HepG2 (cell line): ENCODE results near the gene GADD45GIP1. TPM values are rescaled to one million over a fixed set of nuclear protein-coding genes. Genes with fewer than 3 reads are reported as not detected.

Source experiments
- ERF ChIP-seq: IDR thresholded peaks from 2 replicates; pipeline ENCODE4 v1.6.1; 2018; ENCODE audit warnings: missing biosample characterization, missing genetic modification reagents
- GABPB1 ChIP-seq: IDR thresholded peaks from 2 replicates; pipeline ENCODE4 v1.6.1; 2016; ENCODE audit warnings: mild to moderate bottlenecking, missing genetic modification reagents, moderate library complexity, missing compliant biosample characterization
- HDAC6 ChIP-seq: fragments of 200-600 bp; sonication (generic); IDR thresholded peaks from 2 replicates; pipeline ENCODE4 v1.7.0; 2017; ENCODE audit warnings: mild to moderate bottlenecking, antibody characterized with exemption, low read length, low read depth
- MLLT10 ChIP-seq: sonication (generic); formaldehyde crosslinking; IDR thresholded peaks from 2 replicates; pipeline ENCODE4 v1.4.0; 2020; ENCODE audit warnings: missing genetic modification reagents
- MTA3 ChIP-seq: sonication (generic); formaldehyde crosslinking; IDR thresholded peaks from 2 replicates; pipeline ENCODE4 v1.4.0; 2020; ENCODE audit warnings: missing genetic modification reagents
- MYPOP ChIP-seq: sonication (generic); formaldehyde crosslinking; IDR thresholded peaks from 2 replicates; pipeline ENCODE4 v1.8.1; 2023; ENCODE audit warnings: mild to moderate bottlenecking, moderate library complexity, missing genetic modification reagents
- NPAS2 ChIP-seq: sonication (generic); formaldehyde crosslinking; IDR thresholded peaks from 2 replicates; pipeline ENCODE4 v1.8.0; 2022; ENCODE audit warnings: mild to moderate bottlenecking, missing genetic modification reagents, borderline replicate concordance
- POGK ChIP-seq: sonication (generic); formaldehyde crosslinking; conservative IDR thresholded peaks from 2 replicates; pipeline ENCODE4 v1.8.0; 2022; ENCODE audit warnings: mild to moderate bottlenecking, moderate library complexity, missing genetic modification reagents
- SRY ChIP-seq: sonication (generic); formaldehyde crosslinking; IDR thresholded peaks from 2 replicates; pipeline ENCODE4 v1.8.0; 2022; ENCODE audit warnings: mild to moderate bottlenecking, missing genetic modification reagents
- THRA ChIP-seq: sonication (generic); formaldehyde crosslinking; IDR thresholded peaks from 2 replicates; pipeline ENCODE4 v1.4.0; 2020; ENCODE audit warnings: missing genetic modification reagents, borderline replicate concordance
- TOPORS ChIP-seq: sonication (generic); formaldehyde crosslinking; IDR thresholded peaks from 2 replicates; pipeline ENCODE4 v1.8.0; 2023; ENCODE audit warnings: mild to moderate bottlenecking, missing genetic modification reagents
- TP53 ChIP-seq: sonication (generic); formaldehyde crosslinking; conservative IDR thresholded peaks from 2 replicates; pipeline ENCODE4 v1.4.0; 2020; ENCODE audit warnings: missing genetic modification reagents
- ZNF30 ChIP-seq: sonication (generic); formaldehyde crosslinking; IDR thresholded peaks from 2 replicates; pipeline ENCODE4 v1.5.0; 2020; ENCODE audit warnings: mild to moderate bottlenecking, missing genetic modification reagents
- ZNF337 ChIP-seq: sonication (generic); formaldehyde crosslinking; IDR thresholded peaks from 2 replicates; pipeline ENCODE4 v1.5.1; 2020; ENCODE audit warnings: missing genetic modification reagents, low read depth, mild to moderate bottlenecking, borderline replicate concordance
- ZNF564 ChIP-seq: sonication (generic); formaldehyde crosslinking; IDR thresholded peaks from 2 replicates; pipeline ENCODE4 v1.8.1; 2023; ENCODE audit warnings: mild to moderate bottlenecking, missing genetic modification reagents
- ZNF629 ChIP-seq: sonication (generic); formaldehyde crosslinking; conservative IDR thresholded peaks from 2 replicates; pipeline ENCODE4 v1.5.0; 2020; ENCODE audit warnings: missing genetic modification reagents
- ZNF652 ChIP-seq: IDR thresholded peaks from 2 replicates; pipeline ENCODE4 v1.6.1; 2016; ENCODE audit warnings: low read depth, borderline replicate concordance
- ZNF672 ChIP-seq: sonication (generic); formaldehyde crosslinking; IDR thresholded peaks from 2 replicates; pipeline ENCODE4 v1.8.1; 2022; ENCODE audit warnings: missing genetic modification reagents
- ZNF678 ChIP-seq: sonication (generic); formaldehyde crosslinking; IDR thresholded peaks from 2 replicates; pipeline ENCODE4 v1.4.0; 2020; ENCODE audit warnings: mild to moderate bottlenecking, missing genetic modification reagents
- polyA plus RNA-seq, 8 experiments: library from polyadenylated mRNA; depleted of rRNA in 3 of 8; stranded (reverse) in 7 of 8; unstranded in 1 of 8; fragments of >200 nt; fragmentation: Illumina TruSeq in 4 of 8; extraction: Trizol in 4 of 8; gene quantifications; 2 replicates each; pipeline versions ENCODE4 v1.2.1 to v1.2.3, GENCODE V29; 2011 to 2016; ENCODE audit warnings: low read depth in 4 of 8, missing spikeins in 1 of 8, mixed read lengths in 1 of 8; ENCODE audit not compliant: insufficient read depth in 1 of 8
- total RNA-seq, 5 experiments: library from RNA; depleted of rRNA; stranded (reverse); fragments of >200 nt; fragmentation: Illumina TruSeq; extraction: Trizol; gene quantifications; 2 replicates each; pipeline ENCODE4 v1.2.3, GENCODE V29; 2016; ENCODE audit warnings: low read depth in 1 of 5
- TF ChIP-seq, protein P1 (sequence below): fragments of 450-650 bp; IDR thresholded peaks from 2 replicates; pipeline ENCODE4 v1.6.1; 2017
- TF ChIP-seq, protein P2 (sequence below): sonication (generic); formaldehyde crosslinking; IDR thresholded peaks from 2 replicates; pipeline ENCODE4 v1.8.0; 2022; ENCODE audit warnings: mild to moderate bottlenecking, missing genetic modification reagents, moderate library complexity
- TF ChIP-seq, protein P3 (sequence below): sonication (generic); formaldehyde crosslinking; IDR thresholded peaks from 2 replicates; pipeline ENCODE4 v1.5.0; 2020; ENCODE audit warnings: missing genetic modification reagents, mild to moderate bottlenecking, borderline replicate concordance

Gene GADD45GIP1
- total and polyA plus RNA-seq, 2 of the 13 experiments (the other 11 are each of a cell fraction or from before 2014, with no cell fraction given): 24.6 to 30.7 TPM

DNA sequence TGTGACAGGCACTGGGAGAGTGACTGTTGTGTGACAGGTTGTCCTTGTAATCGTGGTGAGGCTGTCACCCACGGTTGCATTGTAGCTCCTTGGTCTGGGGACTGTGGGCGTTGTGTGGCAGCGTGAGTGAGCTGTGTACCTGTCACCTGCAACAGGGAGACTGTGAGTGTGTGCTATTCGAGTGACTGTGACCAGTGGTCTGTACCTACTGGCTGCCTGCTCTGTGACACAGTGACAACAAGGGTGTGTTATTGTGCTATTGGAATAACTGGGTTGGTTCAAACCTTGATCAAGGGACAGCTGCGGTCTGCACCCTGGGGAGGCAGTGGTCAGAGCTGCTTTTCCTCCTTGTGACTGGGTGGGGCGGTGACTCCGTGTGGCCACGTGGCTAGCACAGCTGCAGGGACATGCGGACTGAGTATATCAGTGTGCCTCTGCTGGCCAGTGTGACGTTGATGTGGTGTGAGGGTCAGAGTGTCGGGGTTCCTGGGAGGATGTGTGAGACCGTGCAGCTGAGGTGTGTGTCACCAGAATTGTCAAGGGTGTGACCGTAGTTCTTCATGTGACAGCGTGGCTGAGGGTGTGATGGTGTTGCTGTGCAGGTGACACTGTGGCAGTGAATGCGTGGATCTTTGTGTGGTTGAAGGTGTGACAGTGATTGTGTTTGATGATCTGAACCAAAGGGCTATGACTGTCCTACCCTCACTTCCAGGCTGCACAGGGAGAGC is 28.2 kb upstream of the GADD45GIP1 start (continued):
- TF ChIP-seq POGK: peak; percentile 46; the same call in 1 of the 2 replicates
- TF ChIP-seq MYPOP (CRISPR knock-in tag): no peak
- 0 out of 2 replicates have a peak, but pooled peaks have one; percentile 60 for TF ChIP-seq ZNF678 (CRISPR knock-in tag)
- TF ChIP-seq ZNF652 (CRISPR knock-in tag): no peak
- TF ChIP-seq, protein P1, sequence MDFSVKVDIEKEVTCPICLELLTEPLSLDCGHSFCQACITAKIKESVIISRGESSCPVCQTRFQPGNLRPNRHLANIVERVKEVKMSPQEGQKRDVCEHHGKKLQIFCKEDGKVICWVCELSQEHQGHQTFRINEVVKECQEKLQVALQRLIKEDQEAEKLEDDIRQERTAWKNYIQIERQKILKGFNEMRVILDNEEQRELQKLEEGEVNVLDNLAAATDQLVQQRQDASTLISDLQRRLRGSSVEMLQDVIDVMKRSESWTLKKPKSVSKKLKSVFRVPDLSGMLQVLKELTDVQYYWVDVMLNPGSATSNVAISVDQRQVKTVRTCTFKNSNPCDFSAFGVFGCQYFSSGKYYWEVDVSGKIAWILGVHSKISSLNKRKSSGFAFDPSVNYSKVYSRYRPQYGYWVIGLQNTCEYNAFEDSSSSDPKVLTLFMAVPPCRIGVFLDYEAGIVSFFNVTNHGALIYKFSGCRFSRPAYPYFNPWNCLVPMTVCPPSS: no peak
- no peak for TF ChIP-seq ZNF672 (CRISPR knock-in tag)
- TF ChIP-seq GABPB1: no peak; the same call in 1 of the 2 replicates
- no peak for TF ChIP-seq TOPORS (CRISPR knock-in tag)
- TF ChIP-seq, protein P2, sequence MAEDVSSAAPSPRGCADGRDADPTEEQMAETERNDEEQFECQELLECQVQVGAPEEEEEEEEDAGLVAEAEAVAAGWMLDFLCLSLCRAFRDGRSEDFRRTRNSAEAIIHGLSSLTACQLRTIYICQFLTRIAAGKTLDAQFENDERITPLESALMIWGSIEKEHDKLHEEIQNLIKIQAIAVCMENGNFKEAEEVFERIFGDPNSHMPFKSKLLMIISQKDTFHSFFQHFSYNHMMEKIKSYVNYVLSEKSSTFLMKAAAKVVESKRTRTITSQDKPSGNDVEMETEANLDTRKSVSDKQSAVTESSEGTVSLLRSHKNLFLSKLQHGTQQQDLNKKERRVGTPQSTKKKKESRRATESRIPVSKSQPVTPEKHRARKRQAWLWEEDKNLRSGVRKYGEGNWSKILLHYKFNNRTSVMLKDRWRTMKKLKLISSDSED (CRISPR knock-in tag): no peak
- no peak for TF ChIP-seq TP53 (CRISPR knock-in tag)
- TF ChIP-seq HDAC6: no peak
- TF ChIP-seq, protein P3, sequence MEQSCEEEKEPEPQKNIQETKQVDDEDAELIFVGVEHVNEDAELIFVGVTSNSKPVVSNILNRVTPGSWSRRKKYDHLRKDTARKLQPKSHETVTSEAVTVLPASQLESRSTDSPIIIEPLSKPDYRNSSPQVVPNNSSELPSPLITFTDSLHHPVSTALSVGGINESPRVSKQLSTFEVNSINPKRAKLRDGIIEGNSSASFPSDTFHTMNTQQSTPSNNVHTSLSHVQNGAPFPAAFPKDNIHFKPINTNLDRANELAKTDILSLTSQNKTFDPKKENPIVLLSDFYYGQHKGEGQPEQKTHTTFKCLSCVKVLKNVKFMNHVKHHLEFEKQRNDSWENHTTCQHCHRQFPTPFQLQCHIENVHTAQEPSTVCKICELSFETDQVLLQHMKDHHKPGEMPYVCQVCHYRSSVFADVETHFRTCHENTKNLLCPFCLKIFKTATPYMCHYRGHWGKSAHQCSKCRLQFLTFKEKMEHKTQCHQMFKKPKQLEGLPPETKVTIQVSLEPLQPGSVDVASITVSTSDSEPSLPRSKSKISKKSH (CRISPR knock-in tag): no peak
- TF ChIP-seq THRA: peak; percentile 38; the same call in 1 of the 2 replicates
- no peak for TF ChIP-seq SRY
- no peak for TF ChIP-seq MLLT10 (CRISPR knock-in tag)
- no peak for TF ChIP-seq ZNF629 (CRISPR knock-in tag)
- TF ChIP-seq ERF: peak; percentile 30; the same call in 1 of the 2 replicates
- TF ChIP-seq ZNF30 (CRISPR knock-in tag): no peak
- TF ChIP-seq MTA3 (CRISPR knock-in tag): no peak
- TF ChIP-seq ZNF337: 0 out of 2 replicates have a peak, but pooled peaks have one; percentile 47
- TF ChIP-seq NPAS2 (CRISPR knock-in tag): no peak
- no peak for TF ChIP-seq ZNF564
